H9 (cell line): ENCODE data around the gene AKR1E2. TPM values are rescaled to one million over a fixed set of nuclear protein-coding genes. Genes with fewer than 3 reads are reported as not detected.

Source experiments
- DNase-seq: peaks from one replicate; pipeline ENCODE4 v3.0.0-alpha.2; 2017
- H2AFZ ChIP-seq: one replicate; pipeline ENCODE4 v1.6.1; 2013; ENCODE audit warnings: mild to moderate bottlenecking, low read length, control low read depth, moderate library complexity
- H2AK5ac ChIP-seq: 2 replicates; pipeline ENCODE4 v1.6.1; 2013; ENCODE audit warnings: low read length, control low read depth, mixed read lengths; ENCODE audit not compliant: insufficient read length
- H2BK120ac ChIP-seq: one replicate; pipeline ENCODE4 v1.6.1; 2013; ENCODE audit warnings: low read depth, mild to moderate bottlenecking, low read length, control low read depth, inconsistent platforms; ENCODE audit not compliant: poor library complexity, severe bottlenecking
- H2BK12ac ChIP-seq: 2 replicates; pipeline ENCODE4 v1.6.1; 2013; ENCODE audit warnings: low read length, control low read depth, mixed read lengths, low read depth; ENCODE audit not compliant: insufficient read length
- H2BK15ac ChIP-seq: 2 replicates; pipeline ENCODE4 v1.6.1; 2013; ENCODE audit warnings: low read depth, low read length, control low read depth
- H2BK20ac ChIP-seq: one replicate; pipeline ENCODE4 v1.6.1; 2013; ENCODE audit warnings: low read depth, mild to moderate bottlenecking, low read length, control low read depth, inconsistent platforms; ENCODE audit not compliant: poor library complexity, severe bottlenecking
- H2BK5ac ChIP-seq: 2 replicates; pipeline ENCODE4 v1.6.1; 2013; ENCODE audit warnings: low read length, control low read depth, mixed read lengths; ENCODE audit not compliant: insufficient read length
- H3K14ac ChIP-seq: 2 replicates; pipeline ENCODE4 v1.6.1; 2013; ENCODE audit warnings: low read length, control low read depth; ENCODE audit not compliant: insufficient read depth
- H3K18ac ChIP-seq: 2 replicates; pipeline ENCODE4 v1.6.1; 2013; ENCODE audit warnings: low read depth, mild to moderate bottlenecking, mixed read lengths, low read length, control low read depth; ENCODE audit not compliant: insufficient read length
- H3K23ac ChIP-seq: 2 replicates; pipeline ENCODE4 v1.6.1; 2013; ENCODE audit warnings: low read length, control low read depth, mixed read lengths, low read depth; ENCODE audit not compliant: insufficient read length
- H3K23me2 ChIP-seq: 2 replicates; pipeline ENCODE4 v1.6.1; 2013; ENCODE audit warnings: low read depth, mild to moderate bottlenecking, mixed read lengths, low read length, control low read depth; ENCODE audit not compliant: insufficient read length, poor library complexity, severe bottlenecking
- H3K27ac ChIP-seq: 2 replicates; pipeline ENCODE4 v1.5.1; 2013; ENCODE audit warnings: low read length, control low read depth, mixed read lengths, low read depth; ENCODE audit not compliant: insufficient read length
- H3K27me3 ChIP-seq: 2 replicates; pipeline ENCODE4 v1.6.1; 2013; ENCODE audit warnings: low read length, control low read depth, inconsistent platforms; ENCODE audit not compliant: insufficient read depth
- H3K4ac ChIP-seq: 2 replicates; pipeline ENCODE4 v1.6.1; 2013; ENCODE audit warnings: low read depth, mild to moderate bottlenecking, control low read depth, inconsistent platforms, low read length, moderate library complexity
- H3K4me1 ChIP-seq: 2 replicates; pipeline ENCODE4 v1.6.1; 2013; ENCODE audit warnings: low read length, control low read depth, inconsistent platforms; ENCODE audit not compliant: insufficient read depth
- H3K4me2 ChIP-seq: 2 replicates; pipeline ENCODE4 v1.6.1; 2013; ENCODE audit warnings: low read length, control low read depth, mixed read lengths; ENCODE audit not compliant: insufficient read length, insufficient read depth
- H3K56ac ChIP-seq: 2 replicates; pipeline ENCODE4 v1.6.1; 2013; ENCODE audit warnings: low read depth, mild to moderate bottlenecking, mixed read lengths, low read length, control low read depth; ENCODE audit not compliant: insufficient read length
- H3K79me1 ChIP-seq: 2 replicates; pipeline ENCODE4 v1.6.1; 2013; ENCODE audit warnings: low read depth, mild to moderate bottlenecking, moderate library complexity, low read length, control low read depth, inconsistent platforms; ENCODE audit not compliant: insufficient read depth, poor library complexity, severe bottlenecking
- H3K79me2 ChIP-seq: 2 replicates; pipeline ENCODE4 v1.6.1; 2013; ENCODE audit warnings: low read length, control low read depth, inconsistent platforms; ENCODE audit not compliant: insufficient read depth
- H3K9ac ChIP-seq: 2 replicates; pipeline ENCODE4 v1.6.1; 2013; ENCODE audit warnings: low read length, control low read depth, mixed read lengths; ENCODE audit not compliant: insufficient read length; ENCODE audit errors: extremely low read depth
- H3K9me3 ChIP-seq: one replicate; pipeline ENCODE4 v1.6.1; 2013; ENCODE audit warnings: low read depth, low read length, inconsistent platforms; ENCODE audit not compliant: control insufficient read depth
- H3T11ph ChIP-seq: one replicate; pipeline ENCODE4 v1.6.1; 2013; ENCODE audit warnings: mild to moderate bottlenecking, low read length, control low read depth, inconsistent platforms
- H4K20me1 ChIP-seq: one replicate; pipeline ENCODE4 v1.6.1; 2013; ENCODE audit not compliant: control insufficient read depth, insufficient read length, insufficient read depth
- H4K5ac ChIP-seq: 2 replicates; pipeline ENCODE4 v1.6.1; 2013; ENCODE audit warnings: low read depth, mild to moderate bottlenecking, mixed read lengths, low read length, control low read depth; ENCODE audit not compliant: insufficient read length
- H4K8ac ChIP-seq: replicated peaks from 2 replicates; pipeline ENCODE4 v1.6.1; 2013; ENCODE audit warnings: low read length, control low read depth, mixed read lengths, low read depth; ENCODE audit not compliant: insufficient read length
- H4K91ac ChIP-seq: 2 replicates; pipeline ENCODE4 v1.6.1; 2013; ENCODE audit warnings: low read depth, mild to moderate bottlenecking, moderate library complexity, mixed read lengths, low read length, control low read depth; ENCODE audit not compliant: insufficient read length
- H3K27ac Mint-ChIP-seq, 3 experiments: 2 replicates in 2 of 3; 3 replicates in 1 of 3; pipeline ENCODE4 v1.8.0; 2020 to 2021; ENCODE audit warnings: mixed read lengths in 3 of 3, mild to moderate bottlenecking in 1 of 3, moderate library complexity in 1 of 3
- H3K27me3 Mint-ChIP-seq: 2 replicates; pipeline ENCODE4 v1.8.0; 2021; ENCODE audit warnings: low read depth, mild to moderate bottlenecking, moderate library complexity, mixed read lengths
- H3K36me3 Mint-ChIP-seq, 3 experiments: 2 replicates in 2 of 3; 3 replicates in 1 of 3; pipeline ENCODE4 v1.8.0; 2020 to 2021; ENCODE audit warnings: low read depth in 3 of 3, mixed read lengths in 3 of 3; ENCODE audit not compliant: insufficient read depth in 1 of 3
- H3K4me1 Mint-ChIP-seq, 2 experiments: 2 replicates each; pipeline ENCODE4 v1.8.0; 2020; ENCODE audit warnings: mixed read lengths in 2 of 2
- H3K4me3 Mint-ChIP-seq, 2 experiments: 2 replicates in 1 of 2; 3 replicates in 1 of 2; pipeline ENCODE4 v1.8.0; 2020 to 2021; ENCODE audit warnings: mild to moderate bottlenecking in 2 of 2, mixed read lengths in 2 of 2, moderate library complexity in 1 of 2
- H3K9me3 Mint-ChIP-seq, 2 experiments: 2 replicates in 1 of 2; 3 replicates in 1 of 2; pipeline ENCODE4 v1.8.0; 2020; ENCODE audit warnings: mild to moderate bottlenecking in 2 of 2, mixed read lengths in 2 of 2, moderate library complexity in 1 of 2
- CTCF ChIP-seq: fragments of 200-600 bp; sonication (generic); conservative IDR thresholded peaks from 3 replicates; pipeline ENCODE4 v1.8.0; 2021; ENCODE audit warnings: antibody characterized with exemption, mild to moderate bottlenecking
- WGBS: extraction: QIAGEN DNeasy Blood & Tissue Kit; methylation state at CpG from one replicate; pipeline ENCODE4 v1.1.7; 2013; ENCODE audit warnings: missing lambda C conversion rate, low lambda C conversion rate, mixed read lengths; ENCODE audit not compliant: insufficient read length; ENCODE audit errors: extremely low coverage; 5-methylcytosine and 5-hydroxymethylcytosine counted together
- total RNA-seq: library from RNA; stranded (reverse); gene quantifications from 2 replicates; pipeline ENCODE4 v1.2.1, GENCODE V29; 2021

AKR1E2 gene
- total RNA-seq, 1 experiment from 2014 or later: 2.2 TPM

GRCh38 chr10:4825456-4825867 is 545 bp upstream of the AKR1E2 start:
- TF ChIP-seq CTCF: no peak
- H3K27ac ChIP-seq: no peak overlapping the region
- H3K14ac ChIP-seq: no peak overlapping the region
- H4K20me1 ChIP-seq: no peaks in the 10 kb centered on the region
- H2BK5ac ChIP-seq: no peak overlapping the region
- no peak overlapping the region for H3K4me2 ChIP-seq
- H3K4me1 ChIP-seq: no peaks in the 10 kb centered on the region
- no peak overlapping the region for H3K27ac Mint-ChIP-seq
- no peaks in the 10 kb centered on the region for H3K27me3 ChIP-seq
- H3K4ac ChIP-seq: no peak overlapping the region
- no peak overlapping the region for H2BK12ac ChIP-seq
- no peak overlapping the region for H3T11ph ChIP-seq
- H2BK120ac ChIP-seq: no peak overlapping the region
- H3K56ac ChIP-seq: no peak overlapping the region
- H3K9ac ChIP-seq: no peak overlapping the region
- H3K23me2 ChIP-seq: no peaks in the 10 kb centered on the region
- no peak overlapping the region for H3K23ac ChIP-seq
- peaks cover 30% of the 10 kb centered on the region for H3K27me3 Mint-ChIP-seq
- H4K8ac ChIP-seq: no peak overlapping the region
- H2BK20ac ChIP-seq: no peak overlapping the region
- no peak overlapping the region for H4K91ac ChIP-seq
- H2AFZ ChIP-seq: no peak overlapping the region
- no CpG with 5 or more reads among the region's 16 CpGs for WGBS
- H3K4me3 Mint-ChIP-seq: peak overlapping the region in 1 of 2 experiments; percentile 61; a peak in 2 of 5 replicates
- DNase-seq: no peak
- H3K9me3 Mint-ChIP-seq: peaks cover 22 to 72% of the 10 kb centered on the region in 2 experiments
- no peak overlapping the region for H2BK15ac ChIP-seq
- H3K4me1 Mint-ChIP-seq: peaks cover 0 to 4% of the 10 kb centered on the region in 2 experiments; a peak in 1 of 4 replicates
- no peaks in the 10 kb centered on the region for H3K79me1 ChIP-seq
- H3K18ac ChIP-seq: no peak overlapping the region
- H4K5ac ChIP-seq: no peak overlapping the region
- H2AK5ac ChIP-seq: no peak overlapping the region
- no peaks in the 10 kb centered on the region for H3K79me2 ChIP-seq
- H3K36me3 Mint-ChIP-seq: peaks cover 0 to 2% (median 2%) of the 10 kb centered on the region in 3 experiments; a peak in 4 of 7 replicates
- no peaks in the 10 kb centered on the region for H3K9me3 ChIP-seq
